ENCODE results near the gene NDUFS7.

DNA sequence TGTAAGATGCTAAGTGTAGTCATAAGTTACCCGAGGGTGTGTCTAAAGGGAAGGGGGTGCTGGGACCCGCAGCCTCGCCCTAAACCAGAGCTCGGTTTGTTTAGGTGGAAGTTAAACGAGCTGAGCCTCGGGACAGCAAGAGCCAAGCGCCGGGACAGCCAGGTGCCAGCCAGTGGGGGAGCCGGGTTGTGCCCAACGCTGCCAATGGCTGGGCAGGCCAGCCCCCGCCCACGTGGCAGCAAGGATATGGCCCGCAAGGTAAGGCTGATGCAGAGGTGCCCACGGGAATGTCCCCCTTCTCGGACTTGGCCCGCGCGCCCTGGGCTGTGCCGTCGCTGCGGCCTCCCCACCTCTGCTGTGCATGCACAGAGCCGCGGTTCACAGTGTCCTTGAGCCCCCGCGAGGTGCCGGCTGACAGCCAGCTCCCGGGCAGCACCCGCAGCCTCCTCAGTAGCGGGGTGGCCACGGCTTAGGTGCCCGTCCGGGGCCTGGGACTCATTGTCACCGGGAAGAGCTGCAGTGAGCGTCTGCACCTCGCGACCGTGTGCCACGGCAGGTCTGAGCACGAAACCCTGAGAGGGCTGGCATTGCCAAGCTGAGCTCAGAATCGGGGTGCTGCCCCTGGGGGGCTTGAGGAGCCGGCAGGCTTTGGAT, 45.2 kb downstream of the NDUFS7 start:
- TF ChIP-seq CTCF (conservative IDR thresholded peaks at IDR 0.05) (no peak), ZFX (IDR thresholded peaks at IDR 0.05) (no peak)
